ENCODE measurements around the gene SCN5A. TPM values are rescaled to one million over a fixed set of nuclear protein-coding genes. Genes with fewer than 3 reads are reported as not detected.

Gene SCN5A
- total and polyA plus RNA-seq, 2 of the 4 experiments (the other 2 are of a cell fraction) = 1.9 to 2.0 TPM

GRCh38 chr3:38687321-38687720 is 37.8 kb upstream of the SCN5A start:
- Histone ChIP-seq H2BK5ac (ENCODE audit: low read depth, low read length, poor library complexity, severe bottlenecking) (no peak overlapping the region), H3K36me3 (ENCODE audit: control insufficient read depth, insufficient read depth, low read length) (no peaks in the 10 kb centered on the region), H3K9me3 (ENCODE audit: control insufficient read depth, insufficient read depth, low read length) (no peaks in the 10 kb centered on the region), H2AK5ac (ENCODE audit: low read depth, low read length) (no peak overlapping the region), H3K4me1 (ENCODE audit: control insufficient read depth, insufficient read depth, low read length) (no peaks in the 10 kb centered on the region; the same call in 1 of the 2 replicates), H3K4me2 (ENCODE audit: low read depth, low read length) (no peak overlapping the region), H2BK120ac (ENCODE audit: low read depth, low read length) (no peak overlapping the region), H2AK9ac (replicated peaks; ENCODE audit: low read depth, low read length, poor library complexity) (no peak overlapping the region), H4K5ac (ENCODE audit: low read depth, low read length) (no peak overlapping the region), H2AFZ (replicated peaks; ENCODE audit: low read length, poor library complexity) (no peak overlapping the region), H4K8ac (ENCODE audit: low read depth in 2 of 2, low read length in 2 of 2) (no peak overlapping the region), H3K9me1 (ENCODE audit: insufficient read depth, low read length) (no peaks in the 10 kb centered on the region), H2BK20ac (ENCODE audit: low read depth, low read length) (no peak overlapping the region), H3K23ac (ENCODE audit: low read depth, low read length) (no peak overlapping the region), H4K91ac (ENCODE audit: insufficient read depth, low read depth, low read length) (no peak overlapping the region), H3K4ac (ENCODE audit: low read depth, low read length) (no peak overlapping the region), H3K9ac (ENCODE audit: low read depth, low read length) (no peak overlapping the region), H3K4me3 (ENCODE audit: insufficient read depth, low read depth, low read length) (no peak overlapping the region), H3K56ac (ENCODE audit: extremely low read depth, insufficient read depth, low read length) (no peak overlapping the region), H3K27me3 (ENCODE audit: control insufficient read depth, insufficient read depth, low read length) (peaks cover 6% of the 10 kb centered on the region; the same call in 1 of the 2 replicates), H2BK15ac (ENCODE audit: low read depth, low read length) (no peak overlapping the region), H3K79me1 (ENCODE audit: low read depth in 1 of 2, low read length in 2 of 2) (no peaks in the 10 kb centered on the region), H4K20me1 (ENCODE audit: insufficient read depth, low read length) (no peaks in the 10 kb centered on the region), H3K14ac (replicated peaks; ENCODE audit: low read depth, low read length) (no peak overlapping the region), H3K18ac (ENCODE audit: low read depth, low read length) (no peak overlapping the region), H3K27ac (ENCODE audit: insufficient read depth, low read length) (no peak overlapping the region)
- BruUV-seq (replicated peaks) = no TSS peak
- dilution Hi-C loops (cut with HindIII; ENCODE audit: low sequenced_read_pairs, unreplicated experiment) (no loop called here), intact Hi-C loops (cut with micrococcal nuclease) (loop anchor here (5.0 kb wide), 1 partner anchor 155 kb away; no protein-coding TSS in a partner anchor), in situ Hi-C loops (cut with MboI; ENCODE audit: low sequenced_read_pairs) (no loop called here)
- ATAC-seq (ENCODE audit: low read depth) (no peak), DNase-seq (no peak)
- WGBS, 2 experiments (ENCODE audit: extremely low coverage in 2 of 2, insufficient read length in 1 of 2) = 60% methylated on average over 1 of the region's 2 CpGs; no CpG with 5 or more reads in 1 of the 2 experiments
- no peak for TF ChIP-seq CTCF (conservative IDR thresholded peaks at IDR 0.05; ENCODE audit: low read depth, low read length)
- no peak for TF ChIP-seq MXI1 (IDR thresholded peaks at IDR 0.05; ENCODE audit: borderline replicate concordance, low read depth, low read length)
- no peak for TF ChIP-seq ELK1 (IDR thresholded peaks at IDR 0.05; ENCODE audit: borderline replicate concordance, low read depth, low read length)
- no peak for TF ChIP-seq SMC3 (IDR thresholded peaks at IDR 0.05; ENCODE audit: low read depth, low read length)
- no peak for TF ChIP-seq CHD1 (IDR thresholded peaks at IDR 0.05; ENCODE audit: low read depth, low read length)
- TF ChIP-seq NFE2L2 (IDR thresholded peaks at IDR 0.05; ENCODE audit: low read depth, low read length) = no peak
- TF ChIP-seq MAFK (IDR thresholded peaks at IDR 0.05; ENCODE audit: low read depth, low read length) = no peak
- no peak for TF ChIP-seq RAD21 (IDR thresholded peaks at IDR 0.05; ENCODE audit: low read length)
- TF ChIP-seq RCOR1 (IDR thresholded peaks at IDR 0.05; ENCODE audit: insufficient replicate concordance, low read length) = no peak
- TF ChIP-seq USF2 (IDR thresholded peaks at IDR 0.05; ENCODE audit: low read depth, low read length) = no peak
- ChIA-PET POLR2A (ENCODE audit: unreplicated experiment) (no interaction called here), CTCF (no interaction called here)

Data from IMR-90 (cell line).